Stimulated activated CD8-positive, alpha-beta memory T cell treated with anti-CD3 and anti-CD28 coated beads, Interleukin-4, amount 100 ng/mL, for 48 hours (primary cell): ENCODE measurements around the gene COL15A1.

ENCODE experiments used
- DNase-seq: peaks from one replicate; pipeline ENCODE4 v3.0.0-alpha.2; 2020

COL15A1 gene

GRCh38 chr9:99119976-99120655 is 176.4 kb downstream of the COL15A1 start:
- no peak for DNase-seq
